HG03095 (cell line): Measurements from ENCODE around the gene TMPRSS13.

Experiments
- ATAC-seq: cut with Tn5 transposase; IDR thresholded peaks from one replicate; pipeline ENCODE4 v1.9.1; 2021; ENCODE audit warnings: moderate library complexity; ENCODE audit not compliant: unreplicated experiment

TMPRSS13 gene

GRCh38 chr11:117860139-117860538 lies 69.1 kb downstream of the TMPRSS13 start:
- ATAC-seq: no peak

DNA sequence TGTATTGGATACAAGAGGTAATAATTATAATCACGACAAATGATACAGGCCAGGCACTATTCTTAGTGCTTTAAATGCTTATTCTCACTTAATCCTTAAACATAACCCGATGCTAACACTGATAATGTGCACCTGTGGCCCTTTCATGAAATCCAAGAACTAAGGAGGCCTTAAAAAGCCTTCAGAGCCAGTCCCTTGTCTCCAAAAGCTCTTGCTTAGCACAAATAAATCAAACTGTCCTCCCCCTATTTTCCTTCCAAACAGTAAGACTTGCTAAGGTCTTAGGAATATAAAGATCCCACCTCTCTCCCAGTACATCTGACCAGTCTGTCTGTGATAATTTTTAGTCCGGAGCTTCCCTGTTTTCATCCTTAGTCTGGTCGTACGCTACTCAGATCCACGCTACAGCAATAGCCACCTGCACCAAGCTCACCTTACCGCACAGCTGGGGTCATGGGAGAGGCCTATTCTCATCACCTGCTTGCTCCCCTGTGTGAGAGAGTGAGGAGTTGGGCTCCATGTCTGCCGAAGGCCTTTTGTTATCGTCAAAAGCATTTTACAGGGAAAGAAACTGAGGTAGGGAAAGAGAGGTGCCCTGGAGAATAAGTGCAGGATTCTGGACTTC lies 69.6 kb downstream of the TMPRSS13 start:
- no peak for ATAC-seq

- no peak for ATAC-seq
These were observed 70.1 kb downstream of the TMPRSS13 start for GRCh38 chr11:117859061-117859460.

DNA sequence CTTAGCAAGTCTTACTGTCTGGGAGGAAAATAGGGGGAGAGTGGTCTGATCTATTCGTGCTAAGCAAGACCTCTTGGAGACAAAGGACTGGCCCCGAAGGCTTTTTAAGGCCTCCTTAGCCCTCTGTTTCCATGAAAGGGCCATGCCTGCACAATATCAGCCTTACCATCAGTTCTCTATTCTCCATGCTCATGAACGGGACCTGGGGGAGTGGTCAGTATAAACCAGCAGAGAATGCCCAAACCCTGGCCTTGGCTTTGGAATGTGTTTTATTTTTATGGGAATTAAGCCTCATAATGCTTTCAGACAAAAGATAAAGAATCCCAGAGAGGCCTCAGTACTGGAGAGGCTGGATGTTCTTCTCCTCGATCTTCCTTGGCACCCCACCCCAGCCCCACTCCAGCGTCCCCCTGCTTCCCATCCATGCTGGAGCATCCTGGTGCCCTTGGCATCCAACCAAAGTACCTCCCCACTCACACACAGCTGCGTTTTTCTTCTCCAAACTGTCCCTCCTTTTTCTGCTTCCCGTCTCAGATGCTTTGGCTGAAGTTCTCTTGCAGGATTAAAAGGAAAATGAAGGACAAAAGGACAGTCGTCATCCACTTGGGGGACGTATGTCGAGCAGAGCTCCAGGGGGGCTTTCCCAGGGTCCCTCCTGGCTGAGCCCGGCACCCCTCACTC lies 71.3 kb downstream of the TMPRSS13 start:
- no peak for ATAC-seq

DNA sequence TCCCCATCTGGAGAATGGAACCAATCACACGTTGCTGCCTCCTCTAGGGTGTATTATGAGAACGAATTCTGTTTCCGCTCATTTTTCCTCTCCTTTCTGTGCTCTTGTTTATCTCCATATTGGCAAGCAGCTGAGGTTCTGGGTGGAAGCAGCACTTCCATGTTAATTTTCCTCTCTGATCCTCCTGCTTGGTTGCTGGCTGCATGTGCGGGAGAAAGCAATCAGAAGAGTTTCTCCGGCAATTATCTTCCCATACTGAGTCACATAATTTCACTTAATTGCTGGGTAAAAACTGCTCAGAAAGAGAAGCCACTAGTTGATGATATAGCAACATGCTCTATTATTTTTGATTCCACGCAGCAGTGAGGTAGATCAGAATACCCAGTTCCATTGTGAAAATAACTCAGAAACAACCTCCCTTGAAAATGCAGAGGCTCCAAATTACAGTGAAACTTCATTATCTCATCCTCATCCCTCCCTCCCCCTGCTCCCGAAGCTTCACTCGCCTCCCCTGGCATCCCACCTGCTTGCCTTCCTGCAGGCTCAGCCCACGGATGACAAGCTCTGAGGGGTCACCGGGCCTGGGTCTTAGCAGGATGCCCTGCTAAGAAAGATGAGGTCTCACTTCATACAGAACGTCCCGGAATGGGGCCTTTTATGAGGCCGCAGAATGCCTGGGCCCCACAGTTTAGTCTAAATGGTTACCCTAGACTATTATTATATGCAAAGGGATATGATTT lies 73.1 kb downstream of the TMPRSS13 start:
- no peak for ATAC-seq

- ATAC-seq: no peak
These were observed 73.9 kb downstream of the TMPRSS13 start for GRCh38 chr11:117855186-117855845.

DNA sequence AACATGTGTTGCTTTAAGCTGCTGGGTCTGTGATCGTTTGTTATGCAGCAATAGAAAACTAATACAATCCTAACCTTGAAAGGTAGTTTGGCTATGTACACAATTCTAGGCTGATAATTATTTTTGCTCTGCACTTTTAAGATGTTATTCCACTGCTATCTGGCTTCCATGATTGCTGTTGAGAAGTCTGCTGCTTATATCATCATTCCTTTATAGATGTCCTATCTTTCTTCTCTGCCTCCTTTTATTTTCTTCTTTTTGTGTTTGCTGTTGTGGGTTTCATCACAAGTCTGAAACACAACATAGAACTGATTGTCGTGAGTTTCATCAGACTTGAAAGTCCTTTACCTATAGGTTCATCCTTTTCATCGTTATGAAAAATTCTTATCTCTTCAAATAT lies 76.9 kb downstream of the TMPRSS13 start:
- ATAC-seq: no peak

GRCh38 chr11:117851852-117852251 lies 77.3 kb downstream of the TMPRSS13 start:
- ATAC-seq: no peak

- no peak for ATAC-seq
These were observed 78.1 kb downstream of the TMPRSS13 start for GRCh38 chr11:117851106-117851505.
